GM21723 (cell line): ENCODE data around the gene GHR.

Experiments used
- ATAC-seq: cut with Tn5 transposase; IDR thresholded peaks from one replicate; pipeline ENCODE4 v1.9.1; 2021; ENCODE audit warnings: mild to moderate bottlenecking, moderate library complexity; ENCODE audit not compliant: unreplicated experiment

GHR gene

GRCh38 chr5:42461507-42461906 is 38.3 kb downstream of the GHR start:
- no peak for ATAC-seq

DNA sequence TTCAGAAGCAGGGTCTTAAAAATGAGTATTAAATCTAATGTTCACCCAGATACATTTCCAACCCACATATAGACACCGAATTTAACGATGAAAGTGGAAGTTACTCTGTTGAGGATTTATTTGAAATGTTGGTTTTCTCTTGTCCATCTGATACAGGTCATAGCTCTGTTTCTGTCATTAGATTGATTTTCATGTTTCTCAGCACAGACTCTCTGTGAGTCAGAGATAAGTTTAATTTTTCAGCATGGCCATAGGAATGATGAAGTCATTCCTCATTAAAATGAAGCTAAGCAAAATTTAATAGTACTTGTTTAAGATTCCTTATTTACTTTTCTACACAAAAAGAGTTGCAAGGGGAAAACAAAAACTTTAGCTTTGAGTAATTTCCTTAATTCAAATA is 38.8 kb downstream of the GHR start:
- no peak for ATAC-seq

DNA sequence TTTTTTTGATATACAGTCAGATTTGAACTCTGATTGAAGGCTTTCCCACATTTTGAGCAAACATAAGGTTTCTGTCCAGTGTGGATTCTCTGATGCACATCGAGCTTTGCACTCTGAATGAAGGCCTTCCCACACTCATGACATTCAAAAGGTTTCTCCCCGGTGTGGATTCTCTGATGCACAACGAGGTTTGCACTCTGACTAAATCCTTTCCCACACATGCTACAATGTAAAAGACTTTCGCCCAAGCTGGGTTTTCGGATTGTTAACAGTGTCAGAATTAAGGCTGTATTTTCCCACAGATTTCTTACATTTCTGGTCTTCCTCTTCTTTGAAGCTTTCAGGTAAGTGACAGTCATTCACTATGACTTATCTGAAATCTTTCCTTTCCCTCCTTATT is 44.3 kb downstream of the GHR start:
- ATAC-seq, result no peak

DNA sequence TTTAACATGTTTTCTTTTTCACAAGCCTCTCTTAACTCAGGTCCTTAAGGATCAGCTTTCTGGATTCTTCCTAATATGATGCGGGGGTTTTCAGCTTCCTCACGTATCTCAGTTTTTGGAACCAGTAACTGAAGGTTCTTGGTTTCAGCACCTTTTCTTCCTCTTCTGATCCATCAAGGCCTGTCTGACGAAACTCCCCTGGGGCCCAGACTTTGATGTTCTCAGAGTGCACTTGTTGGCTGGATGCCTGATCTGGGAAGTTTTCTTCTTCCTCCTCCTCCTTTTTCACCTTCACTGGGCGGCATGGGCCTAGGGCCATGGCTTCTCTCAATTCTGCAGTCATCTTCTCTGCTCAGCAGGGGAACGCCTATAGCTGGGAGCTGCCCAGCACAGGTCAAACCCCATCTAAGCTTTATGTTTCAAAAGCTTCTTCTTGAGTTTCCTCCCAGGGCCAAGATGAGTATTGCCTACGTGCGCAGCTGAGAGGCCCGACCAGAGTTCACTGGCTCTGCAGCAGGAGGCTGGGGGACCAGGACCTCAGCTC is 44.8 kb downstream of the GHR start:
- no peak for ATAC-seq

DNA sequence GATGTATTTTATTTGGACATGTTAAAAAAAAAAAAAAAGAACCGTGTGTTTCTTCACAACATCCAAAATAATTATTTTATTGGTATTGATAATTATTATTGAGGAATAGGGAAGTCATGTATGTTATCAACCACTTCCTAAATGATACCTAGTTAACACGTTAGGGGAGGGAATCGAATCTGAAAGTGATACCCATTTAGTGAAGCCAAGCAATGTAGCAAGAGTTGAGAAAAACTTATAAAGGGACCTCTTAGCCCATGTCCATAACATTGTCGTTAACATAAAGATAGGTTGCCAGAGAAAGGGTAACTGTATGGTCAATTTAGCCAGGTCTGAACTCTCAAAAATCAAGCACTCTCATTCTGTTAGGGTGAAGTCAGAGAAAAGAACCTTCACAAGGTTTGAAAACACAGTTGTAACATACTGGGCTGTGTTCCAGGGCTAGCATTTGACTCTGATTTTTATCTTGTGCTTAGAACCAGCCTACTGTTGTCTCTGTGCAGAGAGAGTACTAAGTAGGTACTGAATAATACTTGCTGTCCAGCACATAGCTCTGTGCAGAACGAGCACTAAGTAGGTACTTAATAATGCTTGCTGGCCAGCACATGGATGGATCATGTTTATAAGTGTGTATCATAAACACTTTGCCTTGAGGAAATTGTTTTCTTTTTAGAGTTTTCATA is 60.4 kb downstream of the GHR start:
- ATAC-seq, result peak; percentile 89

- ATAC-seq, result no peak
Measured at GRCh38 chr5:42487077-42487476, 63.8 kb downstream of the GHR start.

- ATAC-seq, result no peak
Measured at GRCh38 chr5:42487821-42488220, 64.6 kb downstream of the GHR start.

GRCh38 chr5:42490831-42491230 is 67.6 kb downstream of the GHR start:
- no peak for ATAC-seq

DNA sequence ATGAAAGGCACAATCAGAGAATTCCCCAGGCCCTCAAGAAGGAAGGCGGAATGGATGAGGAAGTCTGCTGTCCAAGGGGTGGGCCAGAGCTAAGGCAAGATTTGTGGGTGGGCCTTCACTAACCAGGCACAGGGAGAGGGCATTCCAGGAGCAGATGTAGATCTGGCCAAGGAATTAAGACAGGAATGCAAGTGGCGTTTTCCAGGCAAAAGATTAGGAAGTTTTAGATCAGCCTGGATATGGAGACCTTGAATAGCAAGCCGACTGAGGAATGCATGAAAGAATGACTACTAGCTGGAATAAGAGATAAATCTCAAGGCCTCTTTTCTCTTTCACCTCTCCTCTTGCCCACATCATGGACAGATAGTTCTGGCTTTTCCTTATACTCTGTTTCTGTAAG is 68.5 kb downstream of the GHR start:
- no peak for ATAC-seq

- ATAC-seq, result no peak
Measured at GRCh38 chr5:42492974-42493373, 69.7 kb downstream of the GHR start.

DNA sequence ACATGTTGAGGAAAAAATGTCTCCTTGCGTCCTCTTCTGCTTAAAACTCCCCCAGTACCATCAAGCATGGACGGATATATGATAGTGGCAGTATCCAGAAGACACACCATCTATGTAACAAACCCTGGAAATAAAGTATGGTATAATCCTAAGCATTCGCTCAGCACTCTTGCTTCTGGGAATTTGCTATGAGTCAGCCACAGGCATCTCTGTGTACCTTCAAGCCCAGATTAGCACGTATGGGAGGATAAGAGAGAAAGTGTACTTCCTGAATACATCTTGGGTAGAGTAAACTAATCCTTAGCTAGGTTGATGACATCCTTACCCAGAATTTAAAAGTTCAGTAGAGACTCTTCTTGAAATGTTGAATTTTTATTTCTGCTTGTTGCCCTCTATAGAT is 71.2 kb downstream of the GHR start:
- no peak for ATAC-seq

GRCh38 chr5:42495914-42496313 is 72.7 kb downstream of the GHR start:
- ATAC-seq, result no peak

DNA sequence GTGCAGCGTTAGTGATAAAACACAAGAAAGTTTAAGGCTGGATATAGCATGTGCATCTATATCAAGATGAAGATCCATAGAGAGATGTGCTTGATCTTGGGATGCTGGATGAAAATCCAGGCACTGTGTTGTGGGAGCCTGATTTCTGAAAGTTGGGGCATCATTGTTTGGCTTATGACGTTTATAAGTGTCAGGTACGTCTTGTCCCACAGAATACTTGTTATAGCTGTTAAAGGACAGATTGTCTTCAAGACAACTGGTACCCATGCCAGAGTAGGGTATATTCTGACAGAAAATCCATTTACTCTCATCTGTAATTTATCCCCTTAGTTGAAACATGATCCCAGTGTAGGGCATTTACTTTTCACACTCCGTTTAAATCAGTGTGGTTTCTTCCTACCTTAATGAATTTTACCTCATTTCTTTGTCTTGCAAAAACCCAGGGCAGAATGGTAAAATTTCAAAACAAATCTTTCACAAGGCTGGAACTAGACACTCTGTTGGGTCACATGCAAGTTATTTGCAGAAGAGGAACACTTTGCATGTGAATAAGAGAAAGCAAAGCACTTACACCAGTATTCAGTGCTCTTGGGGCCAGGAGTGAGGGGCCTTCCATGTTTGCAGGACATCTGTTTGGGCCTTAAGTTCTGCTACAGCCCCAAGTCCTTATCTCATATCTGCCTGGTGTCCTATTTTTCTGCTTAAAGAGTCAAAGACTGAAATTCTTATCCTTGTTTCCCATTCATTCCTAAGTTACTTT is 73.3 kb downstream of the GHR start:
- ATAC-seq, result no peak

DNA sequence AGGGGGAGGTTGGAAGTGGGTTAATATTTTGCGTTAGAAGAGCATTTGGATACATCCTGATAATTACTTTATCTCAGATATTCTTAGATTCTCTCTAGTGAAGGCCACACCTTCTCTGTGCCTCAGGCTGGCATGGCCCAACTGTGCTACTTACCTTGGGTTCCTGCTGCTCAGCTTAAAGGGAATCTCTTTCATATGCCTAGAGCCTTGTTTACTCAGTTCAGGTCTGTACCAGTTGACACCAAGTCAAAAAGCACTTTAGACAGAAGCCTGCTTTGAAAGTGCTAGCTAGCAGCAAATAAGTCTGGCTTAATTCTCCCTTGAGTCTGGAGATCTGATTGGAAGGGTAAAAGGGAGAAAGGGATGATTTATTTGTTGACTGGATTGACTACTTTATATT is 74.8 kb downstream of the GHR start:
- ATAC-seq, result no peak

DNA sequence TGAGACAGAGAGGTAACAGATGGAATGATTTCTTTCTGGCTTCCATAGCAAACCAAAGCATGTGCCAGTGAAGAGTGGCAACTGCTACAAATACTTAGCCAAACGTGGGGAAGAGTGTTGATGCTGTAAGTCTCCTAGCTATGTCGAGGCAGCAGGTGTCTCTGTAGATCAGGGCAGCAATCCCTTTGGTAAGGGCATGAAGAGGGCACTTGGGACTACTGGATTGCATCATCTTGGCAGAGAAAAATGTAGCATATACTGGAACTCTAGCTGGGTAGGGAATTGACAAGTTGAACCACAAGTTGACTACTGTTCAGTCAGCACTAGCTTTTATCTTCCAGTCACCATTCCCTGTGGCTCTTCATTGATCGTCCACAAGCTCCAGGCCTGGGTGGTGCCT is 75.8 kb downstream of the GHR start:
- no peak for ATAC-seq

GRCh38 chr5:42500003-42500599 is 76.9 kb downstream of the GHR start:
- ATAC-seq, result no peak

GRCh38 chr5:42502613-42503470 is 79.6 kb downstream of the GHR start:
- ATAC-seq, result no peak

DNA sequence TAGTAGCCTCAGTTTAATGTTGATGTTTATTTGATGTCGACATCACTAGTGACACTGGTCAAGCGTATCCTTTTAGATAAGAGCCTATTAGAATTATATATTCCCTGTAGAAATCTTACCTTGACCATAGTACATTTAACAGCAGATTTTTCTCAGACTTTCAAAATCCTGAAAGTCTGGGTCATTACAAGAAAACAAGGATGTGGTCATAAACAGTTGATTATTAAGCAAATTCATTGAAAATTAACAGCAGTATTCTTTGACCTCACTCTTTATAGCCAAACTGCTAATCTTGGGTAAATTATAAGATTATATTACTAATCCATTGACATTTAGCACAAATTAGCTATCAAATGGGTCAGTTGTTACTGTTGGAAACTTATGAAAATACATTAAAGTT is 83.4 kb downstream of the GHR start:
- ATAC-seq, result no peak

DNA sequence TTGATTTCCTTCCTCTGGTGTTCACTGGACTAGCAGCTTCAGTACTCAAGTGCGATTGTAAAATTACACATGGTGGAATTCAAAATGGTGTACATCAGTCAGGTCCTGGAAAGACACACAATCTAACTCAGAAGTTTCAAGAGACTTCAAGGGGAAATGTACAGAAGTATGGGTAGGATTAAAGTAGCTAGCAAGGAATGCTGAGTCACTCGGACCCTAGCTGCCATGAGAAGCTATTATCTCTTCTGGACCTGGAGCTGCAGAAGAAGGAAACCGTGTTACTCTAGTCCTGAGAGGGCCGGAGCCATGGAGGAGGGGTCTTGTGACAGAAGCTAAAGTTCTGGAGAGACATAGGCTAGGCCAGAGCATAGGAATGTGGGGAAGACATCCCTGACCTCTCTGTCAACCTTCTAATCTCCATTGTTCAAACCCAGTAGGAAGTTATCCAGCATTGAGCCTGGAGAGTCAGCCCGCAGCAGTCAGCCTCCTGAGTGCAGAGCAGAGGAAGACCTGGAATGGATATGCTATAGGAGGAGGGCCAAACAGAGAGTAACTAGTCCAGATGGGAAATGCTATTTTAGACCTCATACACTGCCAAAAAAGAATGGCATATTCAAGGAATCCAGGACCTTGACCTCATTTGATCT is 84.3 kb downstream of the GHR start:
- ATAC-seq, result no peak

GRCh38 chr5:42513246-42513645 is 90.0 kb downstream of the GHR start:
- no peak for ATAC-seq

DNA sequence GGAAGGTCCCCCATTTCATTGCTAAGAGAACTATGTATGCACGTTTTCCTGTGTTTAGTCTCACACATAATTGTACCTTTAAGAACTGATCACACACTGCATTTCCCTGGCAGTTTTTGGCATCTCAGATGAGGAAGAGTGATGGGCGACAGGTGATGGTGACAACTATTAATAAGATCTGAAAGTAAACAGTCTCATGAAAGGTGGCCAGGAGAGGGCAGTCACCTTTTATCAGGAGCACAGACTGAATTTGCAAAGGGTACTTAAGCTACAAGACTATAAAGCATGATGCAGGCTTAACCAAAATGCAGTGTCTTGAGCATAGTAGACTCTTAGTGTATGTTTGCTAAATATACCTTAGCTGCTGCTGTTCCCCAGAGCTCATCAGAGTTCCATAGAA is 91.5 kb downstream of the GHR start:
- peak; percentile 46 for ATAC-seq
